ENCODE results near the gene RREB1.

Gene RREB1

GRCh38 chr6:7127680-7128079 lies 19.9 kb downstream of the RREB1 start:
- no peaks in the 10 kb centered on the region for H3K27me3 ChIP-seq (ENCODE audit: low read length)
- no peaks in the 10 kb centered on the region for H3K9me2 ChIP-seq (replicated peaks; ENCODE audit: insufficient read depth, low read length)
- H3K36me3 ChIP-seq (ENCODE audit: low read length) = no peaks in the 10 kb centered on the region
- no peaks in the 10 kb centered on the region for H3F3A ChIP-seq (ENCODE audit: insufficient read depth)
- H2AFZ ChIP-seq (ENCODE audit: low read depth, low read length, severe bottlenecking) = no peak overlapping the region
- no peaks in the 10 kb centered on the region for H3K79me2 ChIP-seq (ENCODE audit: insufficient read depth, low read length)
- H3K27ac ChIP-seq (ENCODE audit: low read depth, low read length) = no peak overlapping the region
- no peaks in the 10 kb centered on the region; the same call in 1 of the 2 replicates for H4K20me1 ChIP-seq (ENCODE audit: low read depth, low read length)
- no peak overlapping the region for H3K4me2 ChIP-seq (ENCODE audit: low read depth, low read length, poor library complexity, severe bottlenecking)
- no peak for TF ChIP-seq EZH2phosphoT487 (conservative IDR thresholded peaks at IDR 0.05; ENCODE audit: low read length)
- TF ChIP-seq CTCF (IDR thresholded peaks at IDR 0.05; ENCODE audit: insufficient read depth, low read length, poor library complexity, severe bottlenecking) = no peak
- H3K4me3 ChIP-seq (ENCODE audit: insufficient read depth, low read length, poor library complexity, severe bottlenecking) = no peak overlapping the region
- H3K9me3 ChIP-seq (ENCODE audit: insufficient read depth, low read length) = no peaks in the 10 kb centered on the region
- no peak overlapping the region for H3K9ac ChIP-seq (ENCODE audit: low read length)

GRCh38 chr6:7129360-7129759 lies 21.6 kb downstream of the RREB1 start:
- no peak overlapping the region for H3K4me3 ChIP-seq (ENCODE audit: insufficient read depth, low read length, poor library complexity, severe bottlenecking)
- H3K9ac ChIP-seq (ENCODE audit: low read length) = no peak overlapping the region
- no peaks in the 10 kb centered on the region for H3K9me2 ChIP-seq (replicated peaks; ENCODE audit: insufficient read depth, low read length)
- no peaks in the 10 kb centered on the region for H3K79me2 ChIP-seq (ENCODE audit: insufficient read depth, low read length)
- TF ChIP-seq EZH2phosphoT487 (conservative IDR thresholded peaks at IDR 0.05; ENCODE audit: low read length) (no peak), CTCF (IDR thresholded peaks at IDR 0.05; ENCODE audit: insufficient read depth, low read length, poor library complexity, severe bottlenecking) (no peak)
- H4K20me1 ChIP-seq (ENCODE audit: low read depth, low read length) = peaks cover 8% of the 10 kb centered on the region
- H3F3A ChIP-seq (ENCODE audit: insufficient read depth) = no peaks in the 10 kb centered on the region
- H2AFZ ChIP-seq (ENCODE audit: low read depth, low read length, severe bottlenecking) = no peak overlapping the region
- H3K27me3 ChIP-seq (ENCODE audit: low read length) = no peaks in the 10 kb centered on the region
- H3K9me3 ChIP-seq (ENCODE audit: insufficient read depth, low read length) = no peaks in the 10 kb centered on the region
- no peak overlapping the region for H3K4me2 ChIP-seq (ENCODE audit: low read depth, low read length, poor library complexity, severe bottlenecking)
- H3K36me3 ChIP-seq (ENCODE audit: low read length) = no peaks in the 10 kb centered on the region
- no peak overlapping the region for H3K27ac ChIP-seq (ENCODE audit: low read depth, low read length)

DNA sequence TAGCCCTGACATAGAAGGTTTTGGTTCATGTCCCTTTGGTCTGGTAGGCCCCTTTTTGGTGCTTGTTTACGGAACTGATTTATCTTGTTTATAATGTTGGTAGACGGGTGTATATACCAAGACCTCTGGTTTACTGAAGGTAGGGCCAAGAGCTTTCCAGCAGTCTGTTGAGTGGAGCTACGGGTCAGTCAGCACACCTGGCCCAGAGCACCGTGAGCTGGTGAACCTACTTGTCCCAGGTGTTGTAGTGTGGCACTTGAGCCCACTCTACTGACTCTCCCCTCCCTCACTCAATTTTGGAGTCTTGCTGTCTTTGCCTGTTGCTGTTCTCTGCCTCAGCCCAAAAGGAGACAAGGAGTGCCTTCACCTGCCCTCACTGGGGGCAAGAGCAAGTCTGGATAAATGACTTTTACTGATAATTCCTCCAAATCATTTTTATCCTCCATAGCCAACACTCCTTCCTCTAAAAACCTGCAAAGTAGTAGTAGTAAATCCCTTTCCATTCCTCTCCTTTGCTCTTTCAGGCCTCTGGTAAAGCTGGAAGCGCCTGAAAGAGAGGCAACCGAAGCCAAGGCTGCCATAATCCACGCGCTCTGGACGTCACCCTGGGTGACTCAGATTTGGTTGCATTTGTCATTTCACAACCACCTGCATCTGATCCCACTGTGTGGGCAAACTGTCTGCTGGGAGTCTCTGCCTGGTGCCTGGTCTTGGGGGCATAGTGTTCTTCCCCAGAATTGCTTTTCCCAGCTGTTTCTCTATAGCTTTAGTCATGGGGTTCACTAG lies 22.2 kb downstream of the RREB1 start:
- Histone ChIP-seq H3K9ac (ENCODE audit: low read length) (no peak overlapping the region), H3K27ac (ENCODE audit: low read depth, low read length) (no peak overlapping the region)

More for the DNA sequence above, 22.2 kb downstream of the RREB1 start:
- TF ChIP-seq CTCF (IDR thresholded peaks at IDR 0.05; ENCODE audit: insufficient read depth, low read length, poor library complexity, severe bottlenecking) (no peak), EZH2phosphoT487 (conservative IDR thresholded peaks at IDR 0.05; ENCODE audit: low read length) (no peak)
- no peaks in the 10 kb centered on the region for H3K36me3 ChIP-seq (ENCODE audit: low read length)
- H4K20me1 ChIP-seq (ENCODE audit: low read depth, low read length) = peaks cover 14% of the 10 kb centered on the region
- H3K9me2 ChIP-seq (replicated peaks; ENCODE audit: insufficient read depth, low read length) = no peaks in the 10 kb centered on the region
- H2AFZ ChIP-seq (ENCODE audit: low read depth, low read length, severe bottlenecking) = no peak overlapping the region
- no peaks in the 10 kb centered on the region for H3K9me3 ChIP-seq (ENCODE audit: insufficient read depth, low read length)
- no peaks in the 10 kb centered on the region for H3K79me2 ChIP-seq (ENCODE audit: insufficient read depth, low read length)
- H3F3A ChIP-seq (ENCODE audit: insufficient read depth) = no peaks in the 10 kb centered on the region
- no peak overlapping the region for H3K4me2 ChIP-seq (ENCODE audit: low read depth, low read length, poor library complexity, severe bottlenecking)
- H3K27me3 ChIP-seq (ENCODE audit: low read length) = no peaks in the 10 kb centered on the region
- no peak overlapping the region for H3K4me3 ChIP-seq (ENCODE audit: insufficient read depth, low read length, poor library complexity, severe bottlenecking)
